ENCODE measurements around the gene ZNF146.

- TF ChIP-seq POLR2A (IDR thresholded peaks at IDR 0.05; ENCODE audit: low read length) = no peak
- TF ChIP-seq GATA1 (IDR thresholded peaks at IDR 0.05; ENCODE audit: low read depth, low read length) = no peak
Measured at GRCh38 chr19:36203293-36203692, 11.6 kb upstream of the ZNF146 start.

Data from erythroblast (primary cell).